ENCODE results near the gene RAMP3. TPM values are rescaled to one million over a fixed set of nuclear protein-coding genes. Genes with fewer than 3 reads are reported as not detected.

RAMP3 gene
- total RNA-seq, 2 experiments from 2014 or later = not detected

GRCh38 chr7:45155357-45155900 is 2.2 kb upstream of the RAMP3 start:
- intact Hi-C loops (cut with micrococcal nuclease) = no loop called here
- no peak for ATAC-seq
- POLR2A ChIA-PET = no interaction called here

GRCh38 chr7:45155941-45156340 is 1.6 kb upstream of the RAMP3 start:
- TF ChIP-seq CTCF (IDR thresholded peaks at IDR 0.05) = no peak
- Mint-ChIP-seq H3K27ac (no peak overlapping the region), H3K4me3 (no peak overlapping the region), H3K27me3 (peaks cover 21% of the 10 kb centered on the region), H3K9me3 (no peaks in the 10 kb centered on the region), H3K36me3 (ENCODE audit: low read depth) (no peaks in the 10 kb centered on the region), H3K4me1 (ENCODE audit: low read depth) (peaks cover 2% of the 10 kb centered on the region)
- ChIA-PET CTCF (interaction anchor here (1.5 to 6.7 kb wide), 2 partner anchors 49 to 104 kb away, joined by 4 to 72 read pairs; no protein-coding TSS in a partner anchor), POLR2A (no interaction called here)
- ATAC-seq (no peak), DNase-seq (no peak)
- intact Hi-C loops (cut with micrococcal nuclease) = no loop called here

More at GRCh38 chr7:45155357-45155900, 2.2 kb upstream of the RAMP3 start:
- H3K27me3 Mint-ChIP-seq = peaks cover 24% of the 10 kb centered on the region
- peaks cover 2% of the 10 kb centered on the region for H3K4me1 Mint-ChIP-seq (ENCODE audit: low read depth)
- H3K27ac Mint-ChIP-seq = no peak overlapping the region
- H3K9me3 Mint-ChIP-seq = no peaks in the 10 kb centered on the region
- H3K36me3 Mint-ChIP-seq (ENCODE audit: low read depth) = no peaks in the 10 kb centered on the region
- CTCF ChIA-PET = interaction anchor here (1.5 to 6.7 kb wide), 2 partner anchors 49 to 104 kb away, joined by 4 to 72 read pairs; no protein-coding TSS in a partner anchor
- no peak overlapping the region for H3K4me3 Mint-ChIP-seq
- no peak for TF ChIP-seq CTCF (IDR thresholded peaks at IDR 0.05)
- DNase-seq = no peak

GRCh38 chr7:45156516-45157272 is 897 bp upstream of the RAMP3 start:
- H3K4me3 Mint-ChIP-seq = no peak overlapping the region
- H3K27ac Mint-ChIP-seq = no peak overlapping the region
- no peaks in the 10 kb centered on the region for H3K36me3 Mint-ChIP-seq (ENCODE audit: low read depth)
- intact Hi-C loops (cut with micrococcal nuclease) = no loop called here
- ChIA-PET CTCF (interaction anchor here (1.5 to 6.7 kb wide), 3 partner anchors 48 to 103 kb away, joined by 4 to 72 read pairs (median 29); no protein-coding TSS in a partner anchor), POLR2A (no interaction called here)
- H3K4me1 Mint-ChIP-seq (ENCODE audit: low read depth) = peaks cover 2% of the 10 kb centered on the region
- DNase-seq (no peak), ATAC-seq (no peak)
- no peak for TF ChIP-seq CTCF (IDR thresholded peaks at IDR 0.05)
- H3K9me3 Mint-ChIP-seq = no peaks in the 10 kb centered on the region
- H3K27me3 Mint-ChIP-seq = peaks cover 21% of the 10 kb centered on the region

GRCh38 chr7:45157286-45157652 is 322 bp upstream of the RAMP3 start:
- no peak for ATAC-seq
- H3K4me3 Mint-ChIP-seq = no peak overlapping the region
- ChIA-PET POLR2A (no interaction called here), CTCF (interaction anchor here (3.5 kb wide), 1 partner anchor 103 kb away, joined by 29 read pairs; no protein-coding TSS in a partner anchor)
- H3K36me3 Mint-ChIP-seq (ENCODE audit: low read depth) = no peaks in the 10 kb centered on the region
- peaks cover 21% of the 10 kb centered on the region for H3K27me3 Mint-ChIP-seq
- intact Hi-C loops (cut with micrococcal nuclease) = no loop called here
- H3K4me1 Mint-ChIP-seq (ENCODE audit: low read depth) = peaks cover 2% of the 10 kb centered on the region
- H3K9me3 Mint-ChIP-seq = no peaks in the 10 kb centered on the region
- H3K27ac Mint-ChIP-seq = no peak overlapping the region
- TF ChIP-seq CTCF (IDR thresholded peaks at IDR 0.05) = no peak
- no peak for DNase-seq

- no peak for DNase-seq
- Mint-ChIP-seq H3K9me3 (no peaks in the 10 kb centered on the region), H3K27me3 (peaks cover 21% of the 10 kb centered on the region), H3K4me1 (ENCODE audit: low read depth) (peaks cover 2% of the 10 kb centered on the region), H3K4me3 (no peak overlapping the region), H3K27ac (no peak overlapping the region), H3K36me3 (ENCODE audit: low read depth) (no peaks in the 10 kb centered on the region)
- ChIA-PET CTCF (interaction anchor here (3.5 kb wide), 1 partner anchor 102 kb away, joined by 29 read pairs; no protein-coding TSS in a partner anchor), POLR2A (no interaction called here)
- intact Hi-C loops (cut with micrococcal nuclease) = no loop called here
- ATAC-seq = no peak
- TF ChIP-seq CTCF (IDR thresholded peaks at IDR 0.05) = no peak
Observed at GRCh38 chr7:45158471-45158870, 880 bp downstream of the RAMP3 start.

Measured in activated CD8-positive, alpha-beta T cell treated with anti-CD3 and anti-CD28 coated beads for 36 hours (primary cell).